ENCODE measurements around the gene VWA5B2.

DNA sequence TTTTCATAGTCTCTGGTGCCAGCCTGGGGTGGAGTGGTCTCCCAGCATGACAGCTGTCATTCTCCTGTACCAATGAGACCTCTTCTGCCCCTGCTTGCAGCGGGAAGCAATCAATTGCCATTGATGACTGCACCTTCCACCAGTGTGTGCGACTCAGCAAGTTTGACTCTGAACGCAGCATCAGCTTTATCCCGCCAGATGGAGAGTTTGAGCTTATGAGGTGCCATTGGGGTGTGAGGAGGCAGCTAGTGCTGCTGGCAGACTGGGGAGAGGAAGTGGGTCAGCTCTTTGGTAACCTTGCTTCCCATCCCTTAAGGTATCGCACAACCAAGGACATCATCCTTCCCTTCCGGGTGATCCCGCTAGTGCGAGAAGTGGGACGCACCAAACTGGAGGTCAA, 47.8 kb upstream of the VWA5B2 start:
- TF ChIP-seq GATA2 (IDR thresholded peaks at IDR 0.05; ENCODE audit: low read depth, low read length) (no peak), GATA3 (IDR thresholded peaks at IDR 0.05; ENCODE audit: low read depth, low read length) (no peak)
